Fibroblast of lung (primary cell): ENCODE measurements around the gene BAZ1B. TPM values are rescaled to one million over a fixed set of nuclear protein-coding genes. Genes with fewer than 3 reads are reported as not detected.

Experiments
- DNase-seq, 2 donors: peaks; one replicate each; pipeline versions ENCODE4 v3.0.0 to v3.0.0-alpha.2; 2010; ENCODE audit warnings: low read depth in 2 of 2
- H2AFZ ChIP-seq: 2 replicates; pipeline ENCODE4 v1.5.1; 2012; ENCODE audit warnings: low read length, control low read depth, inconsistent platforms
- H3K27ac ChIP-seq: 2 replicates; pipeline ENCODE4 v1.5.1; 2011; ENCODE audit warnings: low read length, control low read depth; ENCODE audit not compliant: insufficient read depth
- H3K27me3 ChIP-seq: 2 replicates; pipeline ENCODE4 v1.5.1; 2011; ENCODE audit warnings: mild to moderate bottlenecking, low read length; ENCODE audit not compliant: control insufficient read depth, insufficient read depth
- H3K36me3 ChIP-seq: 2 replicates; pipeline ENCODE4 v1.5.1; 2011; ENCODE audit warnings: low read length; ENCODE audit not compliant: control insufficient read depth, insufficient read depth
- H3K4me1 ChIP-seq: 2 replicates; pipeline ENCODE4 v1.5.1; 2011; ENCODE audit warnings: low read length; ENCODE audit not compliant: control insufficient read depth, insufficient read depth; ENCODE audit errors: extremely low read depth
- H3K4me2 ChIP-seq: 2 replicates; pipeline ENCODE4 v1.5.1; 2011; ENCODE audit warnings: low read length, control low read depth; ENCODE audit not compliant: insufficient read depth; ENCODE audit errors: extremely low read depth
- H3K4me3 ChIP-seq, 4 experiments: fragments of 200-600 bp in 1 of 4; sonication (generic) in 1 of 4; replicated peaks in 1 of 4; 2 replicates each; pipeline ENCODE4 v1.5.1; 2011 to 2016; ENCODE audit warnings: low read length in 4 of 4, low read depth in 3 of 4, mild to moderate bottlenecking in 3 of 4, control low read depth in 2 of 4, inconsistent platforms in 1 of 4, mixed read lengths in 1 of 4; ENCODE audit not compliant: insufficient read depth in 1 of 4; ENCODE audit errors: control extremely low read depth in 1 of 4
- H3K79me2 ChIP-seq: 2 replicates; pipeline ENCODE4 v1.5.1; 2012; ENCODE audit warnings: mild to moderate bottlenecking, low read length, inconsistent platforms; ENCODE audit not compliant: control insufficient read depth, insufficient read depth
- H3K9ac ChIP-seq: 2 replicates; pipeline ENCODE4 v1.5.1; 2011; ENCODE audit warnings: mild to moderate bottlenecking, low read length, control low read depth; ENCODE audit not compliant: insufficient read depth
- H3K9me3 ChIP-seq: 2 replicates; pipeline ENCODE4 v1.5.1; 2012; ENCODE audit warnings: low read depth, low read length; ENCODE audit not compliant: control insufficient read depth, insufficient read depth
- H4K20me1 ChIP-seq: 2 replicates; pipeline ENCODE4 v1.5.1; 2011; ENCODE audit warnings: low read length; ENCODE audit not compliant: control insufficient read depth, insufficient read depth; ENCODE audit errors: extremely low read depth
- EZH2 ChIP-seq: IDR thresholded peaks from 2 replicates; pipeline ENCODE4 v1.5.1; 2012; ENCODE audit warnings: low read length, control low read depth, mild to moderate bottlenecking; ENCODE audit errors: missing control alignments
- polyA plus RNA-seq, 2 donors: library from polyadenylated mRNA; depleted of rRNA in 1 of 2; stranded (reverse) in 1 of 2; unstranded in 1 of 2; fragments of >200 nt; gene quantifications; 2 replicates each; pipeline ENCODE4 v1.2.1, GENCODE V29; 2011 to 2012; ENCODE audit warnings: missing spikeins in 1 of 2
- total RNA-seq: library from RNA; depleted of rRNA; stranded (reverse); fragments of >200 nt; gene quantifications from 2 replicates; pipeline ENCODE4 v1.2.1, GENCODE V29; 2014
- TF ChIP-seq, protein P1 (sequence below), 2 donors: IDR thresholded peaks in 1 of 2; conservative IDR thresholded peaks in 1 of 2; 1 replicate in 1 of 2; 2 replicates in 1 of 2; pipeline ENCODE4 v1.5.1; 2011 to 2012; ENCODE audit warnings: low read length in 2 of 2, control low read depth in 1 of 2, inconsistent platforms in 1 of 2, low read depth in 1 of 2, mild to moderate bottlenecking in 1 of 2

The BAZ1B gene
- total and polyA plus RNA-seq, 2 donors (not counting 1 experiment from before 2014, with no cell fraction given) = 30.5 to 68.9 TPM

DNA sequence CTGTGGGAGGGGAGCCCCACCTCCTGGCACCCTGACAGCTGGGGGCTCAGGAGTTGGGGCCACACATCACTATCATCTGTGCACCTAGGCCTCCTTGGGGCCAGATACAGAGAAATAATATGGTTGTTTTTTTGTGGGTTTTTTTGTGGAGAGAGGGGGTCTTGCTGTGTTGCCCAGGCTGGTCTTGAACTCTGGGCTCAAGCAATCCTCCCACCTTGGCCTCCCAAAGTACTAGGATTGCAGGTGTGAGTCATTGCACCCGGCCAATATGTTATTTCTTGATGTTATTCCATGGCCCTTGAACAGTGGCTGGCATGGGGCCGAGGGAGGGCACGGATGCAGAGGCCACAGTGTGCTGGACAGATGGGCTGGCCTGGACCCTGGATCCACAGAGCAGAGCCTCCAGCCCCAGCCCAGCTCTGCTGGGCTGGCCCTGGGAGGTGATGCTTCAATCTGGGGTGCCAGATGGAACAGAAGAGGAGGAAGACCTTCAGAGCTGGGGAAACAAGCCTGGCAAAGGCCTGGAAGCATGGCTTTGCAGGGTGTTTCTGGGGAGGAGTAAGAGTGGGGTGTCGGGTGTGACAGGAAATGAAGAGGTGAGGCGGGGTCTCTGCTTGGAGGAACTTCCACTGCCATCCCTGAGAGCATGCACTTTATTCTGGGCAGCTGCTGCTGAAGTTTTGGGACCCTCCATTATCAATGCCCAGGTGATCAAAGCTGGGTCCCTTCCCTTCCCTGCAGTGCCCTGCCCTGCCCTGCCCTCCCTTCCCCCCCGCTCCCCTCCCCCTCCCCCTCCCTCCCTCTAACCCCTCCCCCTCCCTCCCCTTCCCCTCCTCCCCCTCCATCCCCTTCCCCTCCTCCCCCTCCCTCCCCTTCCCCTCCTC is 92.2 kb downstream of the BAZ1B start:
- no peak overlapping the region for H2AFZ ChIP-seq
- no peaks in the 10 kb centered on the region for H3K4me1 ChIP-seq
- H3K36me3 ChIP-seq = no peaks in the 10 kb centered on the region
- no peak for DNase-seq
- H3K4me2 ChIP-seq = no peak overlapping the region
- H3K79me2 ChIP-seq = no peaks in the 10 kb centered on the region
- no peaks in the 10 kb centered on the region for H3K27me3 ChIP-seq
- no peaks in the 10 kb centered on the region for H4K20me1 ChIP-seq
- no peak overlapping the region for H3K9ac ChIP-seq
- no peak overlapping the region for H3K27ac ChIP-seq
- no peak overlapping the region for H3K4me3 ChIP-seq
- TF ChIP-seq, protein P1, sequence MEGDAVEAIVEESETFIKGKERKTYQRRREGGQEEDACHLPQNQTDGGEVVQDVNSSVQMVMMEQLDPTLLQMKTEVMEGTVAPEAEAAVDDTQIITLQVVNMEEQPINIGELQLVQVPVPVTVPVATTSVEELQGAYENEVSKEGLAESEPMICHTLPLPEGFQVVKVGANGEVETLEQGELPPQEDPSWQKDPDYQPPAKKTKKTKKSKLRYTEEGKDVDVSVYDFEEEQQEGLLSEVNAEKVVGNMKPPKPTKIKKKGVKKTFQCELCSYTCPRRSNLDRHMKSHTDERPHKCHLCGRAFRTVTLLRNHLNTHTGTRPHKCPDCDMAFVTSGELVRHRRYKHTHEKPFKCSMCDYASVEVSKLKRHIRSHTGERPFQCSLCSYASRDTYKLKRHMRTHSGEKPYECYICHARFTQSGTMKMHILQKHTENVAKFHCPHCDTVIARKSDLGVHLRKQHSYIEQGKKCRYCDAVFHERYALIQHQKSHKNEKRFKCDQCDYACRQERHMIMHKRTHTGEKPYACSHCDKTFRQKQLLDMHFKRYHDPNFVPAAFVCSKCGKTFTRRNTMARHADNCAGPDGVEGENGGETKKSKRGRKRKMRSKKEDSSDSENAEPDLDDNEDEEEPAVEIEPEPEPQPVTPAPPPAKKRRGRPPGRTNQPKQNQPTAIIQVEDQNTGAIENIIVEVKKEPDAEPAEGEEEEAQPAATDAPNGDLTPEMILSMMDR (conservative IDR thresholded peaks at IDR 0.05 in 1 of 2, IDR thresholded peaks at IDR 0.05 in 1 of 2; ENCODE audit: low read depth in 1 of 2, low read length in 2 of 2) = no peak
- TF ChIP-seq EZH2 = no peak
- H3K9me3 ChIP-seq = no peaks in the 10 kb centered on the region

DNA sequence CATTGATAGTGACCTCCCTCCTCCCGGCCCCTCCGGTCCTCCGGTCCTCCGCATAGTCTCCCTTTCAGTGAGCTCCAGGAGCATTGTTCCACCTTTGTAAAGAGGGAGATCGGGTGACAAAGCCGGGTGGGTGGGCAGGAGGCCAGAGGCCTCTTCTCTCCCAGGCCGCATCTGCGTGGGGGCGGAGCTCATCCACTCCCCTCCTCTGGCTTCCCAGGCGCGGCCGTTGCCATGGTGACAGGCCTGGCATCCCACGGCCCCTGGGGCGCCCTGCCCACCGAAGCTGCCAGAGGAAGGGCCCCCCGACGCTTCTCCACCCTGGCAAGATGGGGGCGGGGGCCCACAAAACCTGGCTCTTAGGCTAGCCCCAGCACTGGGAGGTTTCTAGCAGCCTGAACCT is 92.9 kb downstream of the BAZ1B start:
- Histone ChIP-seq H4K20me1 (no peaks in the 10 kb centered on the region), H3K4me2 (no peak overlapping the region), H3K4me3 (no peak overlapping the region), H3K79me2 (no peaks in the 10 kb centered on the region), H3K4me1 (no peaks in the 10 kb centered on the region), H3K9me3 (no peaks in the 10 kb centered on the region), H3K9ac (no peak overlapping the region), H3K36me3 (no peaks in the 10 kb centered on the region), H3K27ac (no peak overlapping the region), H3K27me3 (no peaks in the 10 kb centered on the region), H2AFZ (no peak overlapping the region)
- TF ChIP-seq, protein P1 (conservative IDR thresholded peaks at IDR 0.05 in 1 of 2, IDR thresholded peaks at IDR 0.05 in 1 of 2; ENCODE audit: low read depth in 1 of 2, low read length in 2 of 2) = no peak
- TF ChIP-seq EZH2 = no peak
- DNase-seq = peak in 1 of 2 donors; percentile 39

DNA sequence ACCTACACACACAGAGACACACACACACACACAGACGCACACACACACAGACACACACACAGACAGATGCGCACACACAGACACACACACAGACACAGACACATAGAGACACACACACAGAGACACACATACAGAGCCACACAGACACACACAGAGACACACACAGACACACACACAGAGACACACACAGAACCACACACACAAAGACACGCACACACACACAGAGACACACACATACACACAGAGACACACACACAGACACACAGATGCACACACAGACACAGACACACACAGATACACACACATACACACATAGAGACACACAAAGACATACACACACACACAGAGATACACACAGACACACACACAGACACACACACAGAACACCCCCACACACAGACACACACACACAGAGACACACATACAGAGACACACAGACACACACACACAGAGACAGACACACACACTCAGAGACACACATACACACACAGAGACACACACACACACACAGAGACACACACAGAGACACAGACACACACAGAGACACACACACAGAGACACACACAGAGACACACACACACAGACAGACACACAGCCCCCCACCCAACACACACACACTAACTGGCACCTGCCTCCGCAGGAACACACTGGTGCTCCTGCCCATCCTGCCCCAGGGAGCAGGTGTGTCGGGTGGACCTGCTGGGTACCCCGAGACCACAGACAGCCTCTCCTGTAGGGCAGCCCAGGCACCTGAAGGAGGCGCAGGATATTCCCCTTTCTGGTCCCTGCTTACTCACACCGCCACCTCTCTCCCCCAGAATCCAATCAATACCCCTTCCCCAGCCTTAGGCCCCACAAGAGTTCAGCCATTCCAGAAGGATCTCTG is 93.9 kb downstream of the BAZ1B start:
- no peaks in the 10 kb centered on the region for H4K20me1 ChIP-seq
- no peak for DNase-seq
- H3K9me3 ChIP-seq = no peaks in the 10 kb centered on the region
- TF ChIP-seq EZH2 = no peak
- TF ChIP-seq, protein P1 (conservative IDR thresholded peaks at IDR 0.05 in 1 of 2, IDR thresholded peaks at IDR 0.05 in 1 of 2; ENCODE audit: low read depth in 1 of 2, low read length in 2 of 2) = no peak
- no peak overlapping the region for H3K9ac ChIP-seq
- H3K4me1 ChIP-seq = no peaks in the 10 kb centered on the region
- H3K27ac ChIP-seq = no peak overlapping the region
- no peak overlapping the region for H3K4me3 ChIP-seq
- no peaks in the 10 kb centered on the region for H3K27me3 ChIP-seq
- H3K79me2 ChIP-seq = no peaks in the 10 kb centered on the region
- no peak overlapping the region for H3K4me2 ChIP-seq
- no peak overlapping the region for H2AFZ ChIP-seq
- H3K36me3 ChIP-seq = no peaks in the 10 kb centered on the region
